Naive thymus-derived CD4-positive, alpha-beta T cell (primary cell): Measurements from ENCODE around the gene MUC7. TPM values are rescaled to one million over a fixed set of nuclear protein-coding genes. Genes with fewer than 3 reads are reported as not detected.

Source experiments
- ATAC-seq: fragments of 150-1000 bp; cut with Tn5 transposase; 2 replicates; pipeline ENCODE4 v1.10.0; 2021; ENCODE audit warnings: mild to moderate bottlenecking, moderate library complexity
- CTCF ChIA-PET: fragments of 350-600 bp; sonication (Branson Sonifier 250); formaldehyde crosslinking; loops from one replicate; lab custom pipeline; 2021; ENCODE audit warnings: antibody characterized with exemption; lab: Charles Lee
- POLR2A ChIA-PET: fragments of 350-600 bp; sonication (Branson Sonifier 250); formaldehyde crosslinking; loops from one replicate; lab custom pipeline; 2021; ENCODE audit warnings: antibody characterized with exemption, inconsistent platforms; lab: Charles Lee
- DNase-seq, 9 donors: peaks; one replicate each; pipeline versions ENCODE4 v3.0.0 to v3.0.0-alpha.2; 2020 to 2022; ENCODE audit warnings: mixed read lengths in 1 of 9
- H3K27ac ChIP-seq: one replicate; pipeline ENCODE4 v1.7.0; 2013; ENCODE audit warnings: mild to moderate bottlenecking, low read depth, low read length, moderate library complexity
- H3K27me3 ChIP-seq, 2 donors: one replicate each; pipeline ENCODE4 v1.7.0; 2013; ENCODE audit warnings: low read length in 2 of 2, mild to moderate bottlenecking in 2 of 2, moderate library complexity in 2 of 2; ENCODE audit not compliant: control insufficient read depth in 2 of 2, insufficient read depth in 2 of 2
- H3K36me3 ChIP-seq, 3 experiments: 1 replicate in 2 of 3; 2 replicates in 1 of 3; pipeline ENCODE4 v1.7.0; 2013; ENCODE audit warnings: low read length in 3 of 3, mild to moderate bottlenecking in 3 of 3, moderate library complexity in 1 of 3; ENCODE audit not compliant: insufficient read depth in 3 of 3, control insufficient read depth in 2 of 3
- H3K4me1 ChIP-seq, 2 donors: one replicate each; pipeline ENCODE4 v1.7.0; 2013; ENCODE audit warnings: low read length in 2 of 2, mild to moderate bottlenecking in 2 of 2, moderate library complexity in 1 of 2; ENCODE audit not compliant: control insufficient read depth in 2 of 2, insufficient read depth in 2 of 2
- H3K4me3 ChIP-seq: 2 replicates; pipeline ENCODE4 v1.7.0; 2013; ENCODE audit warnings: mild to moderate bottlenecking, low read length
- H3K9me3 ChIP-seq, 3 experiments: 1 replicate in 2 of 3; 2 replicates in 1 of 3; pipeline ENCODE4 v1.7.0; 2013; ENCODE audit warnings: low read length in 3 of 3; ENCODE audit not compliant: control insufficient read depth in 2 of 3
- H3K27ac Mint-ChIP-seq, 9 donors: one replicate each; pipeline ENCODE4 v1.8.0; 2020 to 2022; ENCODE audit warnings: mixed read lengths in 9 of 9, mild to moderate bottlenecking in 8 of 9, moderate library complexity in 5 of 9, inconsistent platforms in 2 of 9
- H3K27me3 Mint-ChIP-seq, 5 donors: one replicate each; pipeline ENCODE4 v1.8.0; 2021 to 2022; ENCODE audit warnings: mixed read lengths in 5 of 5, mild to moderate bottlenecking in 1 of 5
- H3K36me3 Mint-ChIP-seq, 5 donors: one replicate each; pipeline ENCODE4 v1.8.0; 2020 to 2022; ENCODE audit warnings: mixed read lengths in 5 of 5, mild to moderate bottlenecking in 3 of 5, inconsistent platforms in 1 of 5
- H3K4me1 Mint-ChIP-seq, 7 donors: one replicate each; pipeline ENCODE4 v1.8.0; 2020 to 2022; ENCODE audit warnings: mixed read lengths in 7 of 7, mild to moderate bottlenecking in 3 of 7, inconsistent platforms in 1 of 7
- H3K4me3 Mint-ChIP-seq, 10 donors: one replicate each; pipeline ENCODE4 v1.8.0; 2020 to 2022; ENCODE audit warnings: mild to moderate bottlenecking in 10 of 10, mixed read lengths in 10 of 10, moderate library complexity in 6 of 10, inconsistent platforms in 2 of 10
- H3K9me3 Mint-ChIP-seq, 11 donors: one replicate each; pipeline ENCODE4 v1.8.0; 2020 to 2022; ENCODE audit warnings: mixed read lengths in 11 of 11, mild to moderate bottlenecking in 4 of 11, inconsistent platforms in 1 of 11, moderate library complexity in 1 of 11
- intact Hi-C, 2 donors: fragments of 100-400 bp; cut with micrococcal nuclease; formaldehyde crosslinking; loops; one replicate each; pipeline ENCODE4 v1.15.1; 2023
- polyA plus RNA-seq, 2 donors: library from polyadenylated mRNA; unstranded; fragments of 300-500 nt; fragmentation: Illumina TruSeq; gene quantifications; one replicate each; pipeline ENCODE4 v1.2.3, GENCODE V29; 2021
- total RNA-seq, 6 experiments: library from RNA in 5 of 6; stranded (reverse) in 5 of 6; gene quantifications; 1 replicate in 5 of 6; 2 replicates in 1 of 6; pipeline ENCODE4 v1.2.3 and lab custom pipeline; 2021 to 2026

Gene MUC7
- total RNA-seq (not detected), polyA plus RNA-seq (not detected), total RNA-seq (lab: John Stamatoyannopoulos, UW) (not detected)

GRCh38 chr4:70471897-70472296 is at the start of gene MUC7:
Gene MUC7 (plus strand): TSS chr4:70472197. CDS start chr4:70474022, 1,825 bp downstream.
- intact Hi-C loops = no loop called here
- no peak within 1 kb of the TSS for H3K27ac ChIP-seq
- H3K9me3 Mint-ChIP-seq = peaks cover 0 to 17% (median 3%) of the 10 kb centered on the region in 11 donors
- H3K4me3 ChIP-seq = no peak within 1 kb of the TSS
- H3K27me3 ChIP-seq = no peaks in the 10 kb centered on the region
- ChIA-PET CTCF (no interaction called here), POLR2A (no interaction called here)
- no peaks in the 10 kb centered on the region for H3K36me3 Mint-ChIP-seq
- H3K4me3 Mint-ChIP-seq = no peak within 1 kb of the TSS
- DNase-seq = no peak
- peaks cover 0 to 12% (median 0%) of the 10 kb centered on the region in 5 donors for H3K27me3 Mint-ChIP-seq
- no peaks in the 10 kb centered on the region for H3K36me3 ChIP-seq
- H3K4me1 Mint-ChIP-seq = no peaks in the 10 kb centered on the region
- ATAC-seq = no peak
- H3K4me1 ChIP-seq = no peaks in the 10 kb centered on the region
- no peak within 1 kb of the TSS for H3K27ac Mint-ChIP-seq
- no peaks in the 10 kb centered on the region for H3K9me3 ChIP-seq

GRCh38 chr4:70425306-70425705 is 46.7 kb upstream of the MUC7 start:
- Histone ChIP-seq H3K27ac (no peak overlapping the region), H3K9me3 (no peaks in the 10 kb centered on the region), H3K36me3 (no peaks in the 10 kb centered on the region), H3K27me3 (no peaks in the 10 kb centered on the region), H3K4me1 (no peaks in the 10 kb centered on the region), H3K4me3 (no peak overlapping the region)
- ATAC-seq = no peak
- intact Hi-C loops = no loop called here
- Mint-ChIP-seq H3K4me3 (no peak overlapping the region), H3K36me3 (peaks cover 0 to 4% (median 0%) of the 10 kb centered on the region in 5 donors), H3K9me3 (peaks cover 0 to 21% (median 7%) of the 10 kb centered on the region in 11 donors), H3K4me1 (no peaks in the 10 kb centered on the region), H3K27me3 (peaks cover 0 to 11% (median 6%) of the 10 kb centered on the region in 5 donors), H3K27ac (no peak overlapping the region)
- no peak for DNase-seq
- CTCF ChIA-PET = no interaction called here
- POLR2A ChIA-PET = no interaction called here

GRCh38 chr4:70426789-70427188 is 45.2 kb upstream of the MUC7 start:
- Histone ChIP-seq H3K9me3 (no peaks in the 10 kb centered on the region), H3K27ac (no peak overlapping the region), H3K4me1 (no peaks in the 10 kb centered on the region), H3K36me3 (no peaks in the 10 kb centered on the region), H3K4me3 (no peak overlapping the region), H3K27me3 (no peaks in the 10 kb centered on the region)
- ChIA-PET POLR2A (no interaction called here), CTCF (interaction anchor here (0.7 kb wide), 1 partner anchor 1060 kb away, joined by 3 read pairs; no protein-coding TSS in a partner anchor)
- peaks cover 0 to 11% (median 6%) of the 10 kb centered on the region in 5 donors for H3K27me3 Mint-ChIP-seq
- peaks cover 0 to 21% (median 5%) of the 10 kb centered on the region in 11 donors for H3K9me3 Mint-ChIP-seq
- peaks cover 0 to 4% (median 0%) of the 10 kb centered on the region in 5 donors for H3K36me3 Mint-ChIP-seq
- intact Hi-C loops = no loop called here
- no peak for DNase-seq
- no peak for ATAC-seq
- no peak overlapping the region for H3K4me3 Mint-ChIP-seq
- no peak overlapping the region for H3K27ac Mint-ChIP-seq
- no peaks in the 10 kb centered on the region for H3K4me1 Mint-ChIP-seq

GRCh38 chr4:70437197-70437596 is 34.8 kb upstream of the MUC7 start:
- H3K36me3 ChIP-seq = no peaks in the 10 kb centered on the region
- H3K9me3 Mint-ChIP-seq = peaks cover 0 to 10% (median 6%) of the 10 kb centered on the region in 11 donors
- no peak overlapping the region for H3K27ac ChIP-seq
- ChIA-PET CTCF (no interaction called here), POLR2A (no interaction called here)
- no peaks in the 10 kb centered on the region for H3K4me1 ChIP-seq
- peaks cover 0 to 15% (median 11%) of the 10 kb centered on the region in 5 donors for H3K27me3 Mint-ChIP-seq
- no peaks in the 10 kb centered on the region for H3K4me1 Mint-ChIP-seq
- no peak overlapping the region for H3K27ac Mint-ChIP-seq
- H3K4me3 Mint-ChIP-seq = no peak overlapping the region
- H3K4me3 ChIP-seq = no peak overlapping the region
- H3K36me3 Mint-ChIP-seq = no peaks in the 10 kb centered on the region
- H3K27me3 ChIP-seq = peaks cover 0 to 4% of the 10 kb centered on the region in 2 donors
- H3K9me3 ChIP-seq = no peaks in the 10 kb centered on the region
- DNase-seq = no peak
- intact Hi-C loops = no loop called here
- ATAC-seq = no peak

GRCh38 chr4:70442474-70442873 is 29.5 kb upstream of the MUC7 start:
- no peak for ATAC-seq
- DNase-seq = no peak
- CTCF ChIA-PET = no interaction called here
- Histone ChIP-seq H3K36me3 (no peaks in the 10 kb centered on the region), H3K4me1 (no peaks in the 10 kb centered on the region), H3K27ac (no peak overlapping the region), H3K9me3 (no peaks in the 10 kb centered on the region), H3K27me3 (peaks cover 0 to 4% of the 10 kb centered on the region in 2 donors), H3K4me3 (no peak overlapping the region)
- Mint-ChIP-seq H3K36me3 (no peaks in the 10 kb centered on the region), H3K27ac (no peak overlapping the region), H3K4me1 (no peaks in the 10 kb centered on the region), H3K27me3 (peaks cover 0 to 15% (median 11%) of the 10 kb centered on the region in 5 donors), H3K9me3 (no peaks in the 10 kb centered on the region), H3K4me3 (no peak overlapping the region)
- intact Hi-C loops = no loop called here
- POLR2A ChIA-PET = no interaction called here

GRCh38 chr4:70443329-70443728 is 28.7 kb upstream of the MUC7 start:
- CTCF ChIA-PET = no interaction called here
- Histone ChIP-seq H3K27me3 (peaks cover 0 to 4% of the 10 kb centered on the region in 2 donors), H3K4me3 (no peak overlapping the region), H3K36me3 (no peaks in the 10 kb centered on the region), H3K9me3 (no peaks in the 10 kb centered on the region), H3K4me1 (no peaks in the 10 kb centered on the region), H3K27ac (no peak overlapping the region)
- Mint-ChIP-seq H3K4me3 (no peak overlapping the region), H3K36me3 (no peaks in the 10 kb centered on the region), H3K4me1 (no peaks in the 10 kb centered on the region), H3K9me3 (no peaks in the 10 kb centered on the region), H3K27ac (no peak overlapping the region), H3K27me3 (peaks cover 0 to 14% (median 11%) of the 10 kb centered on the region in 5 donors)
- ATAC-seq = no peak
- intact Hi-C loops = no loop called here
- no peak for DNase-seq
- POLR2A ChIA-PET = no interaction called here

GRCh38 chr4:70449220-70449619 is 22.8 kb upstream of the MUC7 start:
- Mint-ChIP-seq H3K27me3 (peaks cover 0 to 4% (median 4%) of the 10 kb centered on the region in 5 donors), H3K36me3 (no peaks in the 10 kb centered on the region), H3K27ac (no peak overlapping the region), H3K9me3 (peaks cover 0 to 14% (median 3%) of the 10 kb centered on the region in 11 donors), H3K4me3 (no peak overlapping the region), H3K4me1 (no peaks in the 10 kb centered on the region)
- Histone ChIP-seq H3K4me3 (no peak overlapping the region), H3K4me1 (no peaks in the 10 kb centered on the region), H3K36me3 (no peaks in the 10 kb centered on the region), H3K9me3 (no peaks in the 10 kb centered on the region), H3K27ac (no peak overlapping the region), H3K27me3 (no peaks in the 10 kb centered on the region)
- no peak for ATAC-seq
- no peak for DNase-seq
- POLR2A ChIA-PET = no interaction called here
- intact Hi-C loops = no loop called here
- CTCF ChIA-PET = no interaction called here
